ENCODE data around the gene HKDC1.

GRCh38 chr10:69261184-69261583, 41.1 kb downstream of the HKDC1 start:
- no peak for TF ChIP-seq EZH2phosphoT487 (IDR thresholded peaks at IDR 0.05; ENCODE audit: insufficient read depth, low read depth)
- TF ChIP-seq EZH2 (IDR thresholded peaks at IDR 0.05; ENCODE audit: insufficient read depth, poor library complexity, severe bottlenecking): no peak

All from GM23248 (cell line).